ENCODE measurements around the gene RAPH1.

The RAPH1 gene

DNA sequence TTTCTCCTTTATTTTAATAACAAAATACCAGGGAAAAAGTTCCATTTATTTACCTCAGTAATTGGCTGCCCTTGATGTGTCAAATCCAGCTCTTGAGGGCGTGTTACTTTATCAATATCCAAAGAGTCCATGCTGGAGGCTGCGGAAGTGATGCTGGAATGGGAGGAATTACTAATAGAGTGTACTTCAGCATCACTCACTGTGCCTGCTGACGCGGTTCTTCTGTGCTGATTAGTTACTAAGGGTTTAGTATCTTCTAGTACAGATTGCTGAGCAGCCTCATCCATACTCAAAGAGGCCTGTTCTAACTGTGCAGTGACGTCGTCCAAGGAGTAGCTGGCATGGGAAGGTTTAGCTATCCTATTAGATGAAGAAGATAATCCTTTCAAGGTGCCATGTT is 45.6 kb downstream of the RAPH1 start:
- no peak for TF ChIP-seq CTCF (IDR thresholded peaks at IDR 0.05)

- TF ChIP-seq CTCF (IDR thresholded peaks at IDR 0.05): peak; percentile 68
Measured at GRCh38 chr2:203484266-203485112, 50.6 kb downstream of the RAPH1 start.

GRCh38 chr2:203480623-203481022 is 54.5 kb downstream of the RAPH1 start:
- TF ChIP-seq CTCF (IDR thresholded peaks at IDR 0.05): no peak

GRCh38 chr2:203476881-203477280 is 58.2 kb downstream of the RAPH1 start:
- TF ChIP-seq CTCF (IDR thresholded peaks at IDR 0.05): no peak

GRCh38 chr2:203471323-203471722 is 63.8 kb downstream of the RAPH1 start:
- TF ChIP-seq CTCF (IDR thresholded peaks at IDR 0.05): no peak

- no peak for TF ChIP-seq CTCF (IDR thresholded peaks at IDR 0.05)
Measured at GRCh38 chr2:203470371-203470770, 64.7 kb downstream of the RAPH1 start.

- TF ChIP-seq CTCF (IDR thresholded peaks at IDR 0.05): no peak
Measured at GRCh38 chr2:203469546-203469945, 65.6 kb downstream of the RAPH1 start.
